Measurements from ENCODE around the gene PDXP.

DNA sequence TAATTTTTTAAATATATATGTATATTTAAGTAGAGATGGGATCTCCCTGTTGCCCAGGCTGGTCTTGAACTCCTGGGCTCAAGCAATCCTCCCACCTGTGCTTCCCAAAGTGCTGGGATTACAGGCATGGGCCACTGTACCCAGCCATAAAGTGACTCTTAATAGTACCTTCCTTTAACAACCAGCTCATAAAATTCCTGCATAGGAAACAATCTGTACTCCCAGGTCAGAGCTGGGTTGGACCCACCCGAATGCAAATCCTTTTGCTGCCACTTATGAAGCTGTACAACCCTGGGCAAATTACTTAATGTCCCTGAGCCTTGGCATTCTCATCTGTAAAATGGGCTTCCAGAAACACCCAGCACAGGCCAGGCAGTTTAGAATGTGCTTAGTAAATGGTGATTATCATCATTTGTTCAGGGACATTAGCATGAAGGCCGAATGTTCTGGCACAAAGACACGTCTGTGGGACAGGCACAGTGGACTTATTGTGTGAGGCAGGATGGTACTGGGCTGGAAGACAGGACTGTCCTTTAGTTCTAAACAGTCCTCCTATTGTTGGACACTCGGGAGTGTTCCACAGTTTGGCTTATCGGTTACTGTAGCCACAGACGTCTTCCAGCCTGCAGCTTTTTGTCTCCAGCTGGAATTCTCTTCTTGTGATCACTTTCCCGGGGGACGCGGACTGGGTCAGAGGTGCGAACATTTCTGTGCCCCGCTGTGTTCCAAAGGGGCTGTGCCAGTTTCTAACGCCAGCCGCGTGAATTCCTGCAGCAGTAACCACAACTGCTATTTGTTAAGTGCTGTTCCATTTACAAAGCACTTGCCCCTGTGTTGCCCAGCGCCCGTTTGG lies 6.0 kb downstream of the PDXP start:
- TF ChIP-seq CTCF (IDR thresholded peaks at IDR 0.05): no peak
- no peak for TF ChIP-seq ZFX (IDR thresholded peaks at IDR 0.05; ENCODE audit: borderline replicate concordance)
